GM21381 (cell line): ENCODE measurements around the gene MLPH.

ENCODE experiments used
- ATAC-seq: cut with Tn5 transposase; IDR thresholded peaks from one replicate; pipeline ENCODE4 v1.9.1; 2021; ENCODE audit warnings: mild to moderate bottlenecking, moderate library complexity; ENCODE audit not compliant: unreplicated experiment

Gene MLPH, protein sequence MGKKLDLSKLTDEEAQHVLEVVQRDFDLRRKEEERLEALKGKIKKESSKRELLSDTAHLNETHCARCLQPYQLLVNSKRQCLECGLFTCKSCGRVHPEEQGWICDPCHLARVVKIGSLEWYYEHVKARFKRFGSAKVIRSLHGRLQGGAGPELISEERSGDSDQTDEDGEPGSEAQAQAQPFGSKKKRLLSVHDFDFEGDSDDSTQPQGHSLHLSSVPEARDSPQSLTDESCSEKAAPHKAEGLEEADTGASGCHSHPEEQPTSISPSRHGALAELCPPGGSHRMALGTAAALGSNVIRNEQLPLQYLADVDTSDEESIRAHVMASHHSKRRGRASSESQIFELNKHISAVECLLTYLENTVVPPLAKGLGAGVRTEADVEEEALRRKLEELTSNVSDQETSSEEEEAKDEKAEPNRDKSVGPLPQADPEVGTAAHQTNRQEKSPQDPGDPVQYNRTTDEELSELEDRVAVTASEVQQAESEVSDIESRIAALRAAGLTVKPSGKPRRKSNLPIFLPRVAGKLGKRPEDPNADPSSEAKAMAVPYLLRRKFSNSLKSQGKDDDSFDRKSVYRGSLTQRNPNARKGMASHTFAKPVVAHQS

DNA sequence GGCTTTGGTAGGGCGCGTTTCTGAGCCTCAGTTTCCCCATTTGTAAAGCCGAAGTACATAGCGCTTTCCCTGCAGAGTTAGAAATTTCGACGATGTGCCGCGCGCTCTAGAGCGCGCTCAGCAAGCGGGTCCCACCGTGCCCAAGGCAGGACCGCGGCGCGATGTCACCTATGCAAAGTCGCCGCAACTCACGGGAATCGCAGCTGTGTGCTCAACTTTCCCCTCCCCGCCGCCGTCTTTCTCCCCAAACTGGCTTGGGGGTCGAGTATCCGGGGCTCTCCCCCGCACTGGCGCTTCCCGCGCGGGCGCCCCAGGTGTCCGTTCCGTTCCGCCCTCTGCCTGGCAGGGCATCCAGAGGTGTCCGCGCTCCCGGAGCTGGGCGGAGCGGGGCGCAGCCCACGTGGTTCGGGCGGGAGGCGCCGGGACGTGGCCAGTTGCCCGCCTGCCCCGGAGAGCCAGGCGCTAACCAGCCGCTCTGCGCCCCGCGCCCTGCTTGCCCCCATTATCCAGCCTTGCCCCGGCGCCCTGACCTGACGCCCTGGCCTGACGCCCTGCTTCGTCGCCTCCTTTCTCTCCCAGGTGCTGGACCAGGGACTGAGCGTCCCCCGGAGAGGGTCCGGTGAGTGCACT lies at the start of gene MLPH:
Gene MLPH (plus strand): TSS at position 433 of the 630 bp plus-strand sequence. CDS start 6,176 bp downstream, outside the sequence.
- no peak for ATAC-seq

DNA sequence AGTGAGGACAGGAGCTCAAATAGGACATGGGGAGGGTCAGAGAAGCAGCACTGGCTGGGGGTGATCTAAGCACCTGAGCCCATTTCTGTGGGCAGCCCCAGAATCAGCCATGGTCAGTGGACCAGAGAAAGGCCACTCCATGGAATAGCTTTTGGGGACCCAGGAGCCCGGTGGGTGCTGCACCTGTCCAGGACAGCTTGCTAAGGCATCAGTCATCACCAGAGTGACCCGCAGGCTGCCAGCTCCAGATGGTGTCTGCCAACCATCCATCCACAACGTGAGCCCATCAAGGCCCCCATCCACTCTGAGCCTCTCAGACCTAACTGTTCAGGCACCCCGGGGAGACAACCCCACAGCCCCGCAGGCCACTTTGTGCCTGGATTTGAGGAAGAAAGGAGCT lies 49.5 kb upstream of the MLPH start:
- ATAC-seq: no peak

DNA sequence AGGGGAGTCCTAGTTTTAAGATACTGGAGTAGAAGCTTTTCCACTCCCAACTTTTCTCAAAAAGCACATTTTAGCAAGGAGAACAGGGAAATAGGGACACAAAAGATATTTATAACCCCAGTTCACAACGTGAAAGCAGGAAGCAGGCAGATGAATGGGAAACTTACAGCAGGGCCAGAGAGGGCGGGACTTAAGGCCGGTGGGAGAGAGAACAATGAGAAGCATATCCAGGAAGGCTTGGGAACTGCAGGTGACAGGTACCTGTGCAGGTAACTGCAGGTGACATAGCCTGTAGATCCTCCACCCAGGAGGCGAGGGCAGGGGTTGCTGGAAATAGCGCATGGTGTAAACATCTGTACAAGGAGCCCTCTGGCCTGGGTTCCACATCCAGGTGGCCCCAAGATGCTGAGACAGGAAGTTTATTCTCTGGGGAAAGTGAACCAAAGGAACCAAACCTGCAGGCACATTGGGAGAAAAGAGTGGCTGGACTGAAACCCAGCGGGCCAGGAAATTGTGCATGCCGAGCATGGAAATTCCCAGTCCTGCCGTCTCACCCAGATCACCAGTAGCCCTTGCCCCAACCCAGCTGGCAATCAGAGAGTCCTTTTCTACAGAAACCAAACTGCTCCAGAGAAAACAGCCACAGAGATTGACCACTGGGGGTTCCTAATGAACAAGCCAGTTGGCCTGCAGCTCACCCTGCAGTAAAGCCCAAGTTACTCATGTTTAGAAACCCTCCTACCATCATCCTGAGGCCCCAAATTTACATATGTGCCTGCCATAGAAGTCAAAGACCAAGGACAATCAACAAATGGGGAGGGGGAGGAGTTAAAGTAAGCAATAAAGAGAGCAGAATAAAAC lies 48.7 kb upstream of the MLPH start:
- no peak for ATAC-seq

DNA sequence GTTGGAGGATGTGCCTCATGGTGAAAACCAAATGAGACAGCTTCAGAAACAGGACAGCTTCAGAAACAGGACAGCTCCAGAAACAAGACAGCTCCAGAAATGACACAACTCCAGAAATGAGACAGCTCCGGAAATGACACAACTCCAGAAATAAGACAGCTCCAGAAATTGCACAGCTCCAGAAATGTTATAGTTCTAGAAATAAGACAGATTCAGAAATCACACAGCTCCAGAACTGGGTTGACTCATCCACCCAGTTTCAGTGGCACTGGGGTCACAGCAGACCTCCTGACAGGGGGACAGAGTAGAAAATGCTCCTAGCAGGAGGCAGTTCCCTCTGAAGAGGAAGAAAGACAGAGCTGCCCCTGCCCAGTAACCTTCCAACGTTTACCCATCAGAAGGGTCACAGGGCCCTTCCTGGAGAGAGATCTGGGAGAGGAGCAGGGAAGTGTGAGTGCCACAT lies 46.2 kb upstream of the MLPH start:
- no peak for ATAC-seq

DNA sequence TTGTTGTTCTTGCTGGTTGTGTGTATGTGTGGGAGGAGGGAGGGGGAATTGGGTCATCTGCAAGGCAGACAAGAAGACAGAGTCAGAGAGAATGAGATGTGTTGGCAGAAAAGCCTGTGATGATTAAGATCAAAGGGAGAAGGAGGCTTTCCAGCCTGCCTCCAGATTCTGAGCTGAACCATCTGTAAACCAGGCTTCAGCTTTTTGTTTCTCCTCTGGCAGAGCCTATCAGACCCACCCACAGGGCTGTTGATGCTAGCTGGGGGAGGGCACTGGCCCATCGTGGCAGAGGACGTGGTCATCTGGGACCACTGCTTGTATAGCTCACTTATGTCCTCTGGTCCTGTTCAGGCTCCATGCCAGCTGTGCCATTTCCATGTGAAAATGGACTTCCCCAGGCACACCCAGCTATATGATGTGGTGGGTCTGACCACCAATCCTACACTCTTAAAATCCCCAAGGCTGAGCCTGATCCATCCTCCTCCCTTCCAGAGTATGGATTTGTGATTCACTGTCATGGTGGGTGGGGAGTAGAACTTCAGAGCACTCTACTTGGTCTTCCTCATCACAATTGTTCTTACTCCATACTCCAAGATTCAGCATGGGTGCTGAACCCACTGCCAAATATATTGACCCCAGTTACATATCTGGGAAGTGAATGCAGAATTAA lies 45.3 kb upstream of the MLPH start:
- no peak for ATAC-seq

DNA sequence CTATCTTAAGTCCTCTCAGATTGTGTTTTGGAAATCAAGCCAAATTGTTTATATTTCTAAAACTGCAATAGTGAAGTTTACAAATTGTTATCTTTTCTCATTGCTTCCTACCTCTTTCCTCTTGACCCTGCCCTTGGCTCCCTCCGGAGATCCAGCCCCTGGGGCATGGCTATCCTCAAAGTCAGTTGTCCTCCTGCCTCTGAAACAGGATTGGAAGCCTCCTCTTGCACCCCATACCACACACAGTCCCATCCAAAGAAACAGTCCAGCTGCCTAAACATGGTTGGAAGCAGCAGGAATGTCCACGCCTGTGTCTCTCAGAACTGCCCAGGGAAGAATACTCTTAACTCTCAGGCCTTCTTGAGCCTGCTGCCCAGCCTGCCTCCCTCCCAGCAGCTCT lies 43.0 kb upstream of the MLPH start:
- ATAC-seq: no peak

DNA sequence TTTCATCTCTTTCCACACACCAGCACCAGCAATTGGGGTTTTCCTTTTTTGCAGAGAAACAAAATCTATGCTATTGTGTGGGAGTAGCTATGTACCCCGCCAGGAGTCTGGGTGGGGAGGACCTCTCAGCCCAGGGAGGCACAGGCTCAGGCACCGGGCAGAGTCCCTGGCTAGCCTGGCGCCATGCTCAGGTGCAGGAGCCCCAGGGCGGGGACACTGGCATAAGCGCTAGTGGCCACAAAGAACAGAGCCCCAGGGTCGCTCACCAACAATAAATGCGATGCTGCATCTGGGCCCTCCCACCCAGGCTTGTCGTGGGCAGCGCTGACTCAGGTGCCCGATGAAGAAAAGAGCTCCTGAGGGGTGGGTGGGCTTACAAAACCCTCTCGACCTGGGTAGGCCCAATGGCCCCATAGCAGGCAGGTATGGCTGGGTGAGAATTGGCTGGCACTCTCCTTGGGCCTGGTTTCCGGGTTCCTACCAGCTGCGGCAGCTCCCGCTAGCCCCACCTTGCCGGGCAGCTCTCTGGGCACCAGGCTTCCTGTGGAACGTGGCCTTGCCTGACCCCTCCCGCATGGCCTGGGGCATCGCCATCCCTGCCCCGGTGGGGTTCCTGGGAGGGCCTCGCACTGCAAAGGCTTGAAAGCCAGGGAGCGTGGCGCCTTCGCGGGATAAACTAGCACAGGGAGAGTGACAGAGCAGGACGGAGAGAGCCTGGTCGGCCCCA lies 41.3 kb upstream of the MLPH start:
- ATAC-seq: no peak

DNA sequence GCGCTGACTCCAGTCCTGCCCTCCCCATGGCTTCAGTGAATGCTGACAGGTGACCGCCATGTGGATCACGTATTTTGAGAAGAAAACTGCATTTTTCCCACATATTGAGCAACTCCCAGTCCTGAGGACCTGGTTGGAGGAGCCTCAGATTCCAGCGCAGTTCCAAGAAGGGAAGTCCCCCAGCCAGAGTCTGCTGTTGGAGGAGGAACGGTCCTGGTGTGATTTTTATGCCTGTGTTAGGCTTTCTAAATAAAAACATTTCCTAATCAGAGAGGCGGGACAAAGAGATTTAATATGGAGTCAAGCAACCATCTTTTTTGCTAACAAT lies 40.7 kb upstream of the MLPH start:
- no peak for ATAC-seq

DNA sequence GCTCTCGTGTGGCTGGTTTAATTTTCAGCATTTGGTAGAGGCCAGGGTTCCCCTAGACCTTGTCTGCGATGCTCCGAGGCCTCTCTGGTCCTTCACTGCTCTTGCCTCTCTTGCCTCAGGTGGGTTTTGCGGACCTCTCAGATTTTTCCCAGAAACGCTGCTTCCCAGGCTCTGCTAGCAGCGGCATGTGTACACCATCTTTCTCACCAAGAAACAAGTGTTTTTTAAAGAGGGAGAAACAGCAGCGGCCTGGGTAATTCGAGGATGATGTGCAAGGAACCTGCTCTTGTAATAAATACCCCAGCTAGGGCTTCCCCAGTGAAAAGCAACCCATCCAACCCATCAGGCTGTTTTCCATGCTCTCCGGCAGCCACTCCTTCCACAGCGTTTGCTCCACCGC lies 39.6 kb upstream of the MLPH start:
- ATAC-seq: no peak

DNA sequence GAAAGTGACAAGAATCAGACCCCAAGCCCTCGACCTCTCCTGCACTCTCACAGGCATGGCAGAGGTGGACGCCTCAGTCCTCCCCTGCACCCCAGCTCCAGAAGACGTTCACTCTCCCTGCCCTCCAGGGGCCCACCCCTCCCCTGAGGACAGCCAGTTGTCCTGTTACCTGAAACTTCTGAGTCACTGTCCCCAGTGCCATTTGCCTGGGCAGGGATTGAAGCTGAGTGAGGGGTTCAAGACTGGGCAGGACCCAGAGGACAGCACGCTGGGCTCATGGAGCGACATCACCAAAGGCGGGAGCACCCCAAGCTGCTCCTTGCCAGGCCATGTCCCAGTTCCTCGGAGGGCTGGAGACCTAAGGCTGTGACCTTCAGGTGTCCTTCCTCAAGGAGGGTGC lies 38.9 kb upstream of the MLPH start:
- no peak for ATAC-seq

DNA sequence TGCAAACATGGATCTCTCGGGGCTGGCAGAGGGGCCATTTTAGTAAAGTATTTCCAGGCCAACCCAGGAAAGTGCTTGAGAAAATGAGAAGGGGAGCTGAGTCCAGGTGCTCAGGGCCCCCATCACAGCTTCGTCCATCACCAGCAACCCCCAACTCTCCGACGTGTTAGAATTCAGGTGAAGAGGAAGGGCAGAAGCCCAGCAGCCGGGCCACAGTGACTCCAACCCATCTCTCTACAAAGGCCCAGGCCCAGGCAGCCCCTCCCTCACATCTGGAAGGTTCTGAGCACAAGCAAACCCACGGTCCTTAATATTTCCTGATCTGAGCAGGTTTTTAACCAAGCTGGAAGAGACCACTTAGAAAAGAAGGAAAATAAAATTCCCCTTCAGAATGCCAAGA lies 38.4 kb upstream of the MLPH start:
- ATAC-seq: no peak

DNA sequence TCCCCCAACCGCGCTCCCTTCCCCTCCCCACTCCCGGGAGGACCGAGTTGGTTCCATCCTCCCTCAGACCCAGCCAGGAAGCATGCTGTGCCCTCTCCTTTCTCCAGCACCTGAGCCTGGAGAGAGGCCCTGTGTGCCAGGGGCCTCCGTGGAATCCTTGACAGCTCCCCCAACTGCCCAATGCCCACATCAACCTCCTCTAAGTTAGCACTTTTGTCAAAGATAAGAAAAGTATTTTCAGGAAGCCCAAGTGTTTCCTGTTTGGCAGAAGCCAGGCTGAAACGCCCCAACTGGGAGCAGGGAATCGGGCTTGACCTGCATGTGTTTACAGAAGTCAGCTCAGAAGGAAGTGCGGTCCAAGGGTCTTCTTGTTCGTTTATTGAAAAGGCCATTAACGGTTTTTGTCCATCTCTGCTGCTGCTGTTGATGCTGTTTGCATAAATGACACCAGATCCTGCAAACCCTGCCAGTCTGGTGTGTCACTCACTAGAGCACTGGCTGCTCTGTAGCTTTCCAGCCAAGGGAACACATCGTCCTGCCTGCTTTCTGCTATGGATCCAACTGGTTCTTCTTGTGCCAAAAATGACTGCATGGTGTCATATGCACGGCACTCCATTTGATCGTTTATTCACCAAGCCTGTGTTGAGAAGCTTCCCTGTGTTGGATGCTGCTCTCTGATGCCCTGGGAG lies 37.7 kb upstream of the MLPH start:
- ATAC-seq: no peak

DNA sequence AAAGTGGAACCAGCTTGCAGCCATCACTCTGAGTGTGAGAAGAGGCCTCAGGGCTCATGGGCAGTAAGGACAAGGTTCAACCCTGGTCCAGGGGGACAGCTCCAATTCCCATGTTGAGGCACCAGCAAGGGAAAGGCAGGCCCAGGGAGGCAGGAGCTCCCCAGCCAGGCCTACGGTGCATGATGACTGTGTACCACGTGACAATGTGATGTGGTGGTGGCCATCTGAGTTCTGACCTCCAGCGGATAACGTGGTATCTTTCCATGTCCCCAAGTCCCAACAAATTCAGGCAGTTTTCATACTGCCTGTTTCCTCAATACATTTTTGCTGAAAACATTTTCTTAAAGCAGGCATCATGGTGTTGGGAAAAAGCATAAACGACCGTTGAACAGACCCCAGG lies 36.9 kb upstream of the MLPH start:
- no peak for ATAC-seq

DNA sequence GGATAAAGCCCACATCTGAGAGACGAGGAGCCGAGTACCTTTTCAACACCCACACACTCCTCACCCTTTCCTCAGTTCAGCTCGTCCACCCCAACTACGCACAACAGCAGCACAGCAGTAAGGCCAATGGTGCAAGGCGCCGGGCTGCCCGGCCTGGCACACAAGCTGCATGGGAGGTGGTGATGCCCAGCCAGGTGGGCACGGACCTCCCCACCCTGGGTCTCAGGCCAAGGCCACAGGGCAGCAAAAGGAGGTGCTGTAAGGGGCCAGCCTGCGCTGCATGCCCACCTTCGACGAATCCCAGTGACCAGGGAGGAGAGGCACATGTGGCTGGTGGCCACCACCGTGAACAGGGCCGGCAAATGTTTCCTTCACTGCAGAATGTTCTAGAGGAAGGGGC lies 36.5 kb upstream of the MLPH start:
- ATAC-seq: no peak

DNA sequence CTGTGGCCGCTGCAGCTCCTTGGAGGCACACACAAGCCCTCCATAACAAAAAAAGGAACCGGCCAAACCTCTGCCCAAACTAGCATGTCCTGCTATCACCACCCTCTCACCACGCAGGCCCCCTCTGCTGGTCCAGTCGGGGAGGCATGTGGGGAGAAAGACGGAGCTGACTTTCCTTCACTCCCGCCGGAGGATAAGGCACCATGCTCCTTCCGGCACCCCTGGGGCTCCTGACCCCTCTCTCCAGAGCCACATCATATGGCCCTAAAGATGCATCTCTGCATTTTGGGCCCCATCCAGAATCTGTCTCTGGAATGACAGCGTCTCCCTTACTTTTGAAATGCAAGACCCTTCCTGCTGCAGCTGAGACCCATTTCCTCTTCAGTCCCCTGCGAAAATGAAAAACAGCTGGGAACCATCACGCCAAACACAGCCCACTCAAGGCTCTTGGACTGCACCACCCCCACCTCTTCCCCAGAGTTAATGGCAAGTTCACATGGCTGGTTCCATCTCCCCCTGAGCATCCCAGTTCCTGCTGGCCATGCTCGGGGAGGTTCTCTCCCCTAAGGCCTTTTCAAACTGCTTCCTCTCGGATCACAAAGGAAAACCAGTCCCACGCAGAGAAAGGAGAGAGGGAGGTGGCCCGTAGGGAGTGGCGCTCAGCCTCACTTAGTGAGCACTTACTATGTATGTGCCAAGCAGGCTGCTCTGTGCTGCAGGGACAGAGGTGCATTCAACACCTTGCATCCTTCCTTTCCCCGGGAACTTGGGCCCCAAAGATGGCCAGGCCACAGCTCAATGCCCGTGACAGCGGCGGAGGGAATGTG lies 35.2 kb upstream of the MLPH start:
- ATAC-seq: no peak

DNA sequence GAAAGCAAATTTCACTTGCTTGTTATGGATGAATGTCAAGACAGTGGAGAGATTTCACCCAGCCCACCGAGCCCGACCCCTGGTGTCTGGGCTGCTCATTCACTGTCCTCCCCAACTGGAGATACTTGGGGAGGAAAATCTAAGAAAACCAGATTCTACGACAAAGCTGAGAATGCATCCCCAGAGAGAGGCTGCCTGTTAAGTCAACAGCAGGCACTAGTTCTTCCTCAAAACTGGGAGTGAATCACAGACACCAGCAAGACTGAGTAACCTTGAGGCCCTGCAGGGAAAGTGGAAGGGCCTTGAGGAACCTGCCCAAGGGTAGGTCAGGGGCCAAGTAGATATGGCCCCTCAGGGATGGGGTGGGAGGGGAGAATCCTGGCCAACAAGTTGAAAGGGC lies 34.2 kb upstream of the MLPH start:
- no peak for ATAC-seq

DNA sequence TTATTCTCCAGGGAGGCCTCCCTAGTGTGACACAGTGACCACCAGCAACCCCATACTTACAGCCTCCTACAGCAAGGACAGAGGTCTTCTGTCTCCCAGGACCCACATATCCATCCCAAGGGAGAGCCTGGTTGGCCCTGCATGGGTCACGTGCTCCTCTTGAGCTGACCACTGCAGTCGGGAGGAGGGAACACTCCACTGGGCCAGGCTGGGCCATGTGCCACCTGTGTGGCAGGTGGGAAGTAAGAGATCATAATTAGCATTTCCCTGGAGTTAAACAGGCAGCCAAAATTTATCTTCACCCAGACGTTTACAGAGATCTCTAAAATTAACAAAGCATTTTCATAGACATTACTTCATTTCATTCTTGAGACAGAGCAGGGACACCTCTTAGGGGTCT lies 33.4 kb upstream of the MLPH start:
- no peak for ATAC-seq

DNA sequence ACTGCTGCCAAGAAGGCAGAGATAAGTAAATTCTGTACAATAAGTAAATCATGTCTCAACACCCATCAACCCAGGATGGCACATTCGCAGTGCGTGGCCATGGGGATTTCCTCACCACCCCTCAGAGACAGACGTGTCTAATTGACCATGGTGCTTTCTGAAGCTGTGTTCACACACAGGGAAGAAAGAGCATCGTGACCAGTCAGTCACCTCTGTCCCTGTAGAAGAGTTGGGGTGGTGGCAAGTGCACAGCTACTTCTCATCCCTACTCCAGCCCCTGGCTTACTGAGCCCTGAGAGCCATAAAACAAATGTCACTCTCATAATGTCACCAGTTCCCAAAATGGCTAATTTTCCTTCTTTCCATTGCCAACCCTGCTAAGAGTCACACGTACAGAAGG lies 31.3 kb upstream of the MLPH start:
- no peak for ATAC-seq
